NCI-H146 treated with DMSO at 0.1 percent for 48 hours (cell line): Measurements from ENCODE around the gene CD209.

Experiments used
- DNase-seq: peaks from one replicate; lab custom pipeline; 2025; ENCODE audit not compliant: unreplicated experiment; lab: John Stamatoyannopoulos, UW

Gene CD209

DNA sequence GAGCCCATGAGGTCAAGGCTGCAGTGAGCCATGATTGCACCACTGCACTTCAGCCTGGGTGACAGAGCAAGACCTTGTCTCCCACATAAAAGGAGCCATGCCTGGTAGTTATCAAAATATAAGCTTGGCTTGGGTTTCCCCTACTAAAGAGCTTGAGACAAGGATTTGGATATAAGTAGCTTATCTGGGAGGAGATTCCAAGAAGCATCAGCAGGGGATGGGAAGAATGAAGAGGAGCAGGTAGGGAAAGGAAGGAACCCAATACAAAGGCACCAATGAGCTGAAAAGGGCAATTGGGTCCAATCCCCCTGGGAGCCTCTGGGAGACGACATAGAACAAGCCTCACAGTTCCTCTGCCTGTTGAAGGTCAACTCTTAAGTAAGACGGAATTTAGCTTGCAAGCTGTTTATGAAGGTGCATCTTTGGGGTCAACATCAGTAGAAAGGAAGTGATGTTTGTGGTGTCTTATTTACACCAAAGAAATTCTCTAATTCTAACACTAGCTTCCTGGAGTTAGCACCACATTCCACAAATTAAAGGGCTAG, 8.1 kb downstream of the CD209 start:
- no peak for DNase-seq

DNA sequence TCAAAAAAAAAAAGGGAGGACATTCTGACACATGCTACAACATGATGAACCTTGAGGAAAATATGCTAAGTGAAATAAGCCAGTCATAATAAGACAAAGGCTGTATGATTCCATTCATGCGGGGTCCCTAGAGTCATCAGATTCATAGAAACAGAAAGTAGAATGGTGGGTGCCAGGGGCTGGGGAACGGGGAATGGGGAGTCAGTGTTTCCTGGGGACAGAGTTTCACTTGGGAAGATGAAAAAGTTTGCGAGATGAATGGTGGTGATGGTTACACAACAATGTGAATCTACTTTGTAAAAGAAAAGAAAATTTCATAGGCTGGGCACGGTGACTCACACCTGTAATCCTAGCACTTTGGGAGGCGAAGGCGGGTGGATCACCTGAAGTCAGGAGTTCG, 9.3 kb downstream of the CD209 start:
- no peak for DNase-seq

DNA sequence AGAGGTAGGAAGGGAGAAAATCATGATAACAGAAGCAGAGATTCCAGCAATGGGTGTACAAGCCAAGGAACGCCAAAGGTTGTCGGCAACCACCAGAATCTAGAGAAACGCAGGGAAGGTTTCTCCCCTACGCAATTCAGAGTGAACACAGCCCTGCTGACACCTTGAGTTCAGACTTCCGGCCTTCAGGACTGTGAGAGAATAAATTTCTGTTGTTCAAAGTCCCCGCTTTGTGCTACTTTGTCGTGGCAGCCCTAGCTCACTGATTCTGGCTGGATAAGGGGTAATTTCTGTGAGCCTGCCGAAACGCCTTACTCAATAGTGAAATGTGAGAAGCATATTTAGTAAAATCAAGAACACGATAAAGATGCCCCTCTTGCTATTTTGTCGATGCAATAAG, 10.1 kb downstream of the CD209 start:
- no peak for DNase-seq

DNA sequence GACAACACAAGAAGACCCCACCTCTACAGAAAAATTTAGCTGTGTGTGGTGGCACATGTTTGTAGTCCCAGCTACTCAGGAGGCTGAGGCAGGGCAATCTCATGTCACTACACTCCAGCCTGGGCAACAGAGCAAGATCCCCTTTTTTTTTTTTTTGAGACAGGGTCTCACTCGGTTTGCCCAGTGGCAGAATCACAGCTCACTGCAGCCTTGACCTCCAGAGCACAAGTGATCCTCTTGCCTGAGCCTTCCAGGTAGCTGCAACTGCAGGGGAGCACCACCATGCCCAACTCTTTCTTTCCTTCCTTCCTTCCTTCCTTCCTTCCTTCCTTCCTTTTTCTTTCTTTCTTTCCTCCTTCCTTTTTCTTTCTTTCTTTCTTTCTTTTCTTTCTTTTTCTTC, 11.2 kb downstream of the CD209 start:
- DNase-seq = no peak

DNA sequence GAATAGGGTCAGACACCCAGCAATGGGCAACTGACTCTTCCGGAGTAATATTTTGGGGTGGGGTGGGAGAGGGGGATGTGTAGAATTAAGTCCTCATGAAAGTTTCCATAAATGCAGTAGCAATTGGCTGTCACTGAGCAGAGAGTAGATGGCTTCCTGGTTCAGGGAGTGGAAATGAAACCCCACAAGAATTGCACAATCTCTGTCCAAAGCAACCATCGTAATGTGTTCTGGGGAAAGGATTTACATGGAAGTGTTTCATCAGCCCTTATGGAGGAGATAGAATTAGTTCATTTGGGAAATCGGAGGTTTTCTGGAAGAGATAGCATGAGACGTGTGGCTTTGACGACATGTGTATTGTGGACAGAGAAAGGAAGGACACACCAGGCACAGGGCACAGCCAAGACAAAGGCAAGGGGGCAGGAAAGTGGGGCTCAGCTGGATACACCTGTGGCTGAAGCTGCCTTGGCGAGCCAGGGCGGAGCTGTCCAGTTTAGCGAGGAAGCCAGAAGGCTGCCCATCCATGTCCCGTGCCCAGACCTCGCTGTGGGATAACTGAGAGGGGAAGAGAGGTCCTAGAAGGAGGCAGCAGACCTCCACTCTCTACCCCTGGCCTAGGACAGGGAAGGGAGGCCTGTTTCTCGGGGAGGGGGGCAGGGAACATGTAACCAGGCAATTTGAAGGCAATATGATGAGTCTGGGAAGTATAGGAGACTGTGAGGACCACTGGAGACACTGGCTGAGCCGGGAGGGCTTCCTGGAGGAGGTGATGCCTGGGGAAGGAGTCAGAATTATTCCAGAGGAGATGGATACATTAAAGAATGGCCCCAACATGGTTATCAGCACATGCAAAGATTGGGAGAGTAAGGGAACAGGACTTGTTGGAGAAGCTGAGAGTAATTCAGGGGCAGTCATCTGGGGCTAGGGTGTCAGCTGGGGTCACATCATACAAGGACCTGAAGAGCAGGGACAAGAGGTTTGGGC, 12.8 kb downstream of the CD209 start:
- DNase-seq = no peak

DNA sequence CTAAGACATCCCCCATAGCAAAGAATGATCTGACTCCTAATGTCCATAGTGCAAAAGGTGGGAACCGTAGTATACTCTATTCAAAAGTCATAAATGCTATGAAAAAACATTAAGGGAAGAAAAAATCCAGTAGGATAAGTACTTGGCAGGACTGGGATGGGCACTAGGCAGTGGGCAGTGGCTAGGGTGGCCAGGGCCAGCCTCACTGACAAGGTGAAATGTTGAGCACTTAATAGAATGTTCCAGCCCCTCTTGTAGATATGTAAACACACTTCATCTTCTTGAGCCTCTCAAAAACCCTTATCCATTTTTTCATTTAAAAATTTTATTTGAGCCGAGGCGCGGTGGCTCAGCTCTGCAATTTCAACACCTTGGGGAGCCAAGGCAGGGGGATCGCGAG, 14.0 kb downstream of the CD209 start:
- no peak for DNase-seq

DNA sequence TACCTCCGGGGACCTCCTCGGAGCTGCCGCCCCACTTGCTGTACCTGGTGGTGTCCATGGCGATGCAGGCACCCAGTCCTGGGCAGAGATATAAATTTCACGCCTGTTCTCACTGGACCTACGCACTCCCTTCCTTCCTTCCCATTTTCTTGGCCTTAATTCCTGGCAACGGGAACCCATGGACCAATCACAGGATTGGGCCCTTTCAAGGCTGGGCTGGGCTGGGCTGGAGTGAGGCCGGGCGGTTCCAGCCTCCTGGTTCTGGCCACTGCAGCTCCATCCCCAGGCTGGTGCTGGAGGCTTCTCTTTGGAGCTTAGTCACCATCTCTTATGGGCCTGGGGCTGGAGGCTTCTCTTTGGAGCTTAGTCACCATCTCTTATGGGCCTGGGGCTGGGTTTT, 15.3 kb downstream of the CD209 start, which contains the start of gene CLEC4G:
Gene CLEC4G, minus strand, starts transcription at position 66 of the 400 bp plus-strand sequence. Its CDS starts 8 bp downstream, at position 58.
- no peak for DNase-seq

DNA sequence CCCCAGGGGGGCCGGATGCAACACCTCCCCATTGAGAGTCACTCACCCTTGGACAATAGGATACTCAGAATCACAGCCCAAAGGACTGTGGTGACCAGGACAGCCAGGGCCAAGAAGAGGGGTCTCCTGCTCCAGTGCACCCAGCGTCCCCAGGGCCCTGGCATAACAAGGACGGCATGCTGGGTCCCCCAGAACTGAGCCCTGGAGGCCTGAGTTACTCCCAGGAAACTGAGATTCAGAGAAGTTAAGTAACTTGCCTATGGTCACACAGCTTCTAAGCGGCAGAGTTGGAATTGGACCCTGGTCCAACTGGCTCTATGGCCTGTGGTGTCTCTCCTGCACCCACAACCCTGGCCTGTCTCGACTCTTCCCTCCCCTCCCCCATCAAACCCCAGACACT, 15.7 kb downstream of the CD209 start:
- DNase-seq = no peak

DNA sequence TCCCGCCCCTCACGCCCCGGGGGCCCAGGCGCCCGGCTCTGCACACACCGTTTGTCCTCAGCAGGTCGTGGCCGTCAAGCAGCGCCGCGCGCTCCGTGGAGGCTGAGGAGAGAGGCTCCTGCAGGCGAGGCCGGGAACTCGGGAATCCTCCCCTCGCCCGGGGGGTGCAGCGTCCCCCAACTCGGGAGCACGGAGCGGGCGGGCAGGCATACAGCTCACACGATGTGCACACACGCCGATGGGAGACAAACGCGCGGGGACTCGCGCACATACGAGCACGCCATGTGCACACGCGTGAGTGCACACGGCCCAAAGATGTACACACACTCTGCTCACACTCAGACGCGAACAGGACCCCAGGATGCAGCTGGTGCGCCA, 16.1 kb downstream of the CD209 start:
- no peak for DNase-seq

DNA sequence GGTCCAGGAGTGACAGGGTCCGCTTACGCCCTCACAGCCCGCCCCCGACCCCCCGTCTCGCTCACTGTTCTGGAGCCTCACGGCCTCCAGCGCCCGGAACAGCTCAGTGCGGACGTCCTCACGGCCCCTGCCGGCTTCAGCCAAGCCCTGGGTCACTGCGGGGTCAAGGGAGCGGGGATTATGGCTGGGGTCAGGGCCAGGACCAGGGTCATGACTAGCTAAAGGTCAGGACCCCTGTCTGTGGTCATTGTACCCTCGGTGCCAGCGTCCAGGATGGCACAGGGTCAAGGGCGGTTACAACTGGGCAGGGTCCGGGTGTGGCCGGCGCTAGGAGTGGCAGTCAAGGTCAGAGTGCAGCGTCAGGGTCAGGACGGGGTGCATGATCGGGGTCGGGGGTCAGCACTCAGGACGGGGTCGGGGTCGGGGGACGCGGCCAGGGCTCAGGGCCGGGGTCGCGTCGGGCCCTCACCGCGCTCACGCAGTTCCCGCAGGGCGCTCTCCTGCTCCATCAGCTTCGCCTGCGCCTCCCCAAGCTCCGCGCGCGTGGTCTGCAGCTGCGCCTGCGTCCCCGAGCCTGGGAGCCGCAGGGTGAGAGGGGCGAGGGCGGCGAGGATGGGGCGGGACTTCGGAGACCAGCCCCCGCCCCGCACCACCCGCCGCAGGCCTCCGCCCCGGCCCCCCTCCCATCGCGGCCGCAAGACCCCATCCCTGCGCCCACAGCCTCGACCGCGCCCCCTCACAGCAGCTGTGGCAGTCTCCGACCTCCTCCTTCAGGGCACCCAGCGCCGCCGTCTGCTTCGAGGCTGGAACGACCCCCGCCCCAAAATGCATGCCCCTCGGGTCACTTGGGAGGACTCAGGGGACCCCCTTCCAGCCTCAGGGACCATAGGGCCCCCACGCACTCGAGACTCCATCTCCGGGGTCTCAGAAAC, 16.8 kb downstream of the CD209 start:
- no peak for DNase-seq

DNA sequence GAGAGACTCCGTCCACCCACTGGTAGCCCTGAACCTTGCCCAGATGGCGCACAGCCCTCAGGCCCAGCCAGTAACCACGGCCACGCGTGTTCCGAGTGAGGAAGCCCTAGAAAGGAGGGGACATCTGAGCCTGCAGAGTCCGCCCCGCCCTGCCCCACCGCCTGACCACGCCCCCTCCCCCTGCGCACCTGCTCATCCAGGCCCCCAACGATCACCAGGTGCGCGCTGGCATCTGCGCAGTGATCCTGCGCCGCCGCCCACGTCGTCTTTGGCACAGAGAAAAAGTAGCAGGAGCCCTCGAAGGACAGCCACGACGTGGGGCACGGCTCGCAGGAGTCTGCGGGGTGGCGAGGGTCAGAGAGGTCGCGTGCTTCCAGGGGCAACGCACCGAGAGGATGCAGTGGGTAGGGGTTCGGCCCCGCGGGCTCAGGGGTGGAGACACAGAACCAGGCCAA, 17.5 kb downstream of the CD209 start:
- DNase-seq = no peak

DNA sequence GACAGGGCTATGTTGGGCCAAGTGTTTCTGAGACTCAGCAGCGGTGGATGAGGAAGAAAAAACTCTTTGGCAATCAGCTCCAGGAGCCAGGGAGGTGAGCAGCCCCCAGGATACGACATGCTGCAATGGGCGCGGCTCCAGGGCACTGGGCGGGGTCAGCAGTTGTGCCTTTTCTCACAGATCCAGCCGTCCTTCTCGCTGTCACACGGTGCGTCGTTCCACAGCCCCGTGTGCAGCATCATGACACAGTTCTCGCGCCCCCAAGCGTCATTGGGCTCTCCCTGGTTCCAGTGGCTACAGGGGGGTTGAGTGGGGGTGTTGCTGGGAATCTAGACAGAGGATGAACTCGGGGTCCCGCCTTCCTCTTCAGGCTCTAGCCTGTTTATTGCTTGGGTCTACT, 18.1 kb downstream of the CD209 start:
- no peak for DNase-seq

DNA sequence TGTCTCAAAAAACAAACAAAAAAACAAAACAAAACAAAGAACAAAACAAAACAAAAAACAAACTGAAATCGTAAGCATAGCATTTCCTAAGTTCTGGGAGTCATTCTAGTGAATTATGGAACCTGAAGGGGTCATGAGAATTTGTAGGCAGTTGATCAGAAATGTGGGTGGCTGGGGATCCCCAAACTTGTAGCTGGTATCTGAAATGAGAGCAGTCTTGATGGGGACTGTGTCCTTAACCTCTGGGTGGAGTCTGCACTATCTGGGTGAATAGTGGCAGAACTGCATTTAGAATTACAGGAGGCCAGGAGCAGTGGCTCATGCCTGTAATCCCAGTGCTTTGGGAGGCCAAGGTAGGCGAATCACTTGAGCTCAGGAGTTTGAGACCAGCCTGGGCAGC, 21.5 kb downstream of the CD209 start:
- no peak for DNase-seq

DNA sequence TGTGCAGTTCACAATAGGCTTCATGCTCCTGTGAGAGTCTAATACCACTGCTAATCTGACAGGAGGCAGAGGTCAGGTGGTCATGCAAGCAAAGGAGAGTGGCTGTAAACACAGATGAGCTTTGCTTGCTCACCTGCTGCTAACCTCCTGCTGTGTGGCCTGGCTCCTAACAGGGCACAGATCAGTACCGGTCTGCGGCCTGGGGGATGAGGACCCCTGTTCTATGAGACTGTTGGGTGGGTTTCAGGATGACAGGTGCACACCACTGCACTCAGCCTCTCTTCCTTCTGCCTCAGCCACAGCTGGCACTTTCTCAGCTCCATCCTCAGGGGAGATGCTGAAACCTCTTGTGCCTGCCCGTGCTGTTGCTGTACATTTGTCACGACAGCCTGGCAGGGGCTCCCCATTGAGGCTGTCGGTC, 25.1 kb downstream of the CD209 start:
- peak; percentile 57 for DNase-seq

DNA sequence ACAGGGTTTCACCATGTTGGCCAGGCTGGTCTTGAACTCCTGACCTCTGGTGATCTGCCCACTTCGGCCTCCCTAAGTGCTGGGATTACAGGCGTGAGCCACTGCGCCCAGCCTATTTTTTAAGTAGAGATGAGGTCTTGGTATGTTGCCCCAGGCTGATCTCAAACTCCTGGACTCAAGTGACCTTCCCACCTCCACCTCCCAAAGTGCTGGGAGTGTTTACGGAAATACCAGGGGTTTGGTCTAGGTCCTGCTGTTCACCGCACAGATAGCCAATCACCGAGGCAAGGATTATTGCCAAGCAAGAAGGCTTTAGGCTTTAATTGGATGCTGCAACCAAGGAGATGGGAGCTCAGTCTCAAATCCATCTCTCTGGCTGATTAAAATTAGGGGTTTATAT, 27.0 kb downstream of the CD209 start:
- DNase-seq = no peak

DNA sequence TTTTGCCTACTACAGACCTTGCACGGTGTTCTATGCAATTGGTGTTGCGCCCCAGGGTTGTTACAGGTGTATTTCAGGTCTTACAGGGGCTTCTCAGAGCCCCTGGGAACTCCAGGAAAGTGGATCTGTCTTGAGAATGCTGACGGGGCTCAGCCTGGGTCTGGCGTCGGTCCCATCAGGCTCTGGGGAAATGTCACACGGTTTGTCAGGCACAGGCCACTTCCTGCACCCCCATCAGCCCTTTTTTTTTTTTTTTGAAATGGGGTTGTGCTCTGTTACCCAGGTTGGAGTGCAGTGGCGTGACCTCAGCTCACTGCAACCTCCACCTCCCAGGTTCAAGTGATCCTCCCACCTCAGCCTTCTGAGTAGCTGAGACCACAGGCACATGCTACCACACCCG, 28.7 kb downstream of the CD209 start:
- no peak for DNase-seq

DNA sequence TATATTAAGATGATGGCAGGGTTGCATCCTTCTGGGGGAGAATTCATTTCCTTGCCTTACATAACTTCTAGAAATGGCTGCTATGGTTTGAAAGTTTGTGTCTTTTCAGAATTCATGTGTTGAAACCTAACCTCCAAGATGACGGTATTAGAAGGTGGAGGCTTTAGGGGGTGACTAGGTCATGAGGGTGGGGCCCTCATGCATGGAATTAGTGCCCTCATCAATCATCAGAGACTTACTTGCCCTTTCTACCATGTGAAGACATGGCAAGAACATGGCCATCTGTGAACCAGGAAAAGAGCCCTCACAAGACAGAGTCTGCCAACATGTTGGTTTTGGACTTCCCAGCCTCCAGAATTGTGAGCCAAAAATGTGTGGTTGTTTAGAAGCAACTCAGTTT, 30.6 kb downstream of the CD209 start:
- no peak for DNase-seq

DNA sequence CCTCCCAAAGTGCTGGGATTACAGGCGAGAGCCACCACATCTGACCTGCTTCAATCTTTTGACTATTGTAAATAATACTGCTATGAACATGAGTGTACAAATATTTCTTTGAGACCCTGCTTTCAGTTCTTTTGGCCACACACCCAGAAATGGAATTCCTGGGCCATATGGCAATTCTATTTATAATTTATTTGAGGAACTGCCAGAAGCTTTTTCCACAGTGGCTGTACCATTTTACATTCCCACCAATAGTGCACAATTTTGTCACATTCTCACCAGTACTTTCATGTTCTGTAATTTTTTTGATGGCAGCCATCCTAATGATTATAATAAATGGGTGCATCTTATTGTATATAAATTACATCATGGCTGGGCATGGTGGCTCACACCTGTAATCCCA, 31.7 kb downstream of the CD209 start:
- DNase-seq = no peak

DNA sequence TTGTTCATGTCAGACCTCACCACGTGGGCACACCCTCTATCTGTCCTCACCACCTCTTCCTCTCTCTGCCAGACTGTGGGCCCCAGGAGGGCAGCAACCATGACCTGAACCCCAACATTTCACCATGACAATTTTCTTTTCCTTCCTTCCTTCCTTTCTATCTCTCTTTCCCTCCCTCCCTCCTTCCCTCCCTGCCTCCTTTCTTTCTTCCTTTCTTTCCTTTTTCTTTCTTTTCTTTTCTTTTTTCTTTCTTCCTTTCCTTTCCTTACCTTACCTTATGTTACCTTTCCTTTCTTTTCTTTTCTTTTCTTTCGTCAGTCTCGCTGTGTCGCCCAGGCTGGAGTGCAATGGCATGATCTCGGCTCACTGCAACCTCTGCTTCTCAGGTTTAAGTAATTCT, 36.7 kb downstream of the CD209 start:
- no peak for DNase-seq

DNA sequence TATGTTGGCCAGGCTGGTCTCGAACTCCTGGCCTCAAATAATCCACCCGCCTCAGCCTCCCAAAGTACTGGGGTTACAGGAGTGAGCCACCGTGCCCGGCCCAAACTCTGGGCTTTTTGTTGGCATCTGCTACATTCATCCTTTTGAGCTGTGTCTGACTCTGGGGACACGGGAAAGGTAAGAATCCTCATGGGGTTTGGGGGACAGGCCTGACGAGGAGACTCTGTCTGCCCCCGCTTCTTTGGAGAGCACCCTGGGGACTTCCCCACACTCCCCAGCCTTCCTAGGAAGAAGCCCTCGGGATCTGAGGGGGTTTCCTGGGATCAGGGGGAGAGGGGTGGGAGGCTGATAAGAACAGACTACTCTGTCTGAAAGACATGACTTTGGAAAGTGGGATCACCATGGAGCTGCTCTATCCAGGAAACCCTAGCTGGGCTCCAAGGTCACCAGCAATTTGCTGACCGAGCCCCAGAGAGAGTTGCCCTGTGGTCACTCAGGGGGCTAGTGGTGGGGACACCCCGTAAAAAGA, 37.3 kb downstream of the CD209 start:
- DNase-seq = no peak

DNA sequence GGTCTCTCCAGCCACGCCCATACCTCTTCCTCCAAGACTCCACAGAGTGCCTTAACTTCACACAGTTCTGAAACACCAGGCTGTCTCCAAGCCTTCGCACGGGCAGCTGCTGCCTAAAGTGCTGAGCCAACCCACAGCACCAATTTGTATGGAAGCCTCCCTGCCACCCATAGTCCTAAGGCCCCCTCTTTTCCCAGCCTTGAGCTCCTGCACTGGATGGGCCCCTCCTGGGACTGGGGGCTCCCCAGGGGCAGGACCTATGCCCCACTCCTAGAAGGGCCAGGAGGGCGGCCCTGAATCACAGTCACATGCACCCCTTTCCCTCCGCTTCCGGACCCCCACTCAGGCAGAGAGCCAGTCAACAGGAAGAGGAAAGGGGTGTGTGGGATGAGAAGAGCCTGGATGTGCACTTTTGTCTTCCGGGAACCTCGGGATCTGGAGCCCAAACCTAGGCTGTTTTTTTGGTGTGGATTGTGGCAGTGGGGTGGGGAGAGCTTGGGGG, 40.3 kb downstream of the CD209 start:
- no peak for DNase-seq
